Stimulated activated CD4-positive, alpha-beta T cell treated with anti-CD3 and anti-CD28 coated beads, Interleukin-1b, Interleukin-23, amount 100 ng/mL, for 48 hours (primary cell): Measurements from ENCODE around the gene NRF1.

Experiments used
- DNase-seq: peaks from one replicate; pipeline ENCODE4 v3.0.0-alpha.2; 2020

The NRF1 gene

GRCh38 chr7:129772646-129773280 is 161.2 kb downstream of the NRF1 start:
- DNase-seq: no peak

- DNase-seq: no peak
Observed at GRCh38 chr7:129773328-129773731, 161.8 kb downstream of the NRF1 start.

DNA sequence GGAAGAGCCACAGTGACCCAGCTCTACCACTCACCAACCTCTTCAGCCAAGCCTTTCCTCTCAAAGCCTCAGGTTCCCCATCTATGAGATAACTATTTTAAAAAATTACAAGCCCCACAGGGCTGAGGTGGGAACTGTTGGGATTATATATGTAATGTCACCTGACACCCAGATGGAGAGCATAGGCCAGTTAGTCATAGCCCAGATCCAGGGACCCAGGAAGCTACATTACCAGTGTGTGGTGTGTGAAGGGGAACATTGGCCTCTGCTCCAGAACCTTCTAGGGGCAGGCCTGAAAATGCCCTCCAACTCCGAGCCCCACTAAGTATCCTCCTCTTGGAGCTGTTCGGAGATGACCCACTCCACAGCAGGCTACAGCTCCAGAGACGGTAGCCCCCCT is 162.4 kb downstream of the NRF1 start:
- no peak for DNase-seq

DNA sequence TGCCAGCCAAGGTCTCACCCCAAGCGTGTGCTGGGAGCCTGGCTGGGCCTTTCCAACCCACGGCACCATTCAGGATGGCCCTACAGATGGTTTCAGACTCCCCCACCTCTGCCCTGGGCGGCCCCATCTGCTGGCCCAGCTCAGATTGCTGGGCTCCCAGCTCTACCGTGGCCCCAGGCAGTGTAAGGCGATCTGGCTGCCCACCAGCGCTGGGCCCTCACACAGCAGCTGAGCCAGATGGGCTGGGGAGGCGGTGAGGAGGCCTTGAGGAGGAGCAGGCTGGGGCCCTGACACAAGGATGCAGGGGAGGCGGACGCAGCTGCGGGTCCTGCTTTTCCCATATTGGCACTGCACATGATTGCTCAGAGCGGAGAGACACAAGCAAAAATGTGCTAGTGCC is 162.8 kb downstream of the NRF1 start:
- DNase-seq: no peak

GRCh38 chr7:129774871-129775694 is 163.6 kb downstream of the NRF1 start:
- DNase-seq: no peak

- no peak for DNase-seq
Observed at GRCh38 chr7:129775695-129776361, 164.3 kb downstream of the NRF1 start.

DNA sequence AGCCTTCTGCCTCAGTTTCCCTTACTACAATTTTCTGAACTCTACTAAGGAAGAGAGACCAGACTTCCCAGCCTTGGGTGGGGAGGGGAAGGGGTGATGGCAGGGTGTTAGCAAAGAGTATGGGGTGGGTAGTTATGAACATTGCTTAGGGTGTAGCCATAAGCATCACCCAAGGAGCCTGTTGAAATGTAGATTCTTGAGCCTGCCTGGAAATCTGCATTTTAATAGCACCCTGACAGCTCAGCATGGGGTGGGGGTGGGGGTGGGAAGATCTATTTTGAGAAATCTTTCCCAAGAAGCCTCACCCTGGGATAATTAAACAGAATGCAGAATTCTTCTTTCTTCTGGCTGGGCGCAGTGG is 164.8 kb downstream of the NRF1 start:
- DNase-seq: no peak

DNA sequence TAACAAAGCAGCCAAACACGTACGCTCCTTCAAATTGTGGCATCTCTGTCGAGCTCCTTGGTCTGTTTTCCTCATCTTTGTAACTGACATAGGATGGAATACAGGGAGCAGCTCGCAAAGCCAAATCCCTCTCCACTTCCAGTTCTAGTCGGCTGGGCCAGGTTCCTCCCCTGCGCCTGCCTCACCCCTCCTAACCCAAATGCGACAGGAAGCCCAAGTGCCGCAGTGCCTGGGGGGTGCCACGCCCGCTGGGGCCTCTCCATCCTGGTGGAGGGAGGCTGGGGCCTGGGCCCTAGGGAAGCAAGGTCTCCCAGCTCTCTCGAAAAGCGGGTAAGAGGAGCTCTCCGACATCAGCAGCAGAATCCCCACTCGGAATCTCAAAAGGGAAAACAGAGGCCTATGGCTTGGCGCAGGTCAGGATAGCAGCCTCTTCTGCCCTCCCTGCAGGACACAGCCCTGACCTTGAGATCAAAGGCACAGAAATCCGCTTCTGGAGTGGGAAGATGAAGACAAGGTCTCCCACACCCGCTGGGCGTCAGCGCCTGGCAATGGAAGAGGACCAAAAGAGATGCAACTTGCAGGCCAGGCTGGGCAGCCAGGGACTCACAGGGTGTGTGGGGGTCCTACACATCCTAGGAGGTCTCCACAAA is 165.8 kb downstream of the NRF1 start:
- no peak for DNase-seq

DNA sequence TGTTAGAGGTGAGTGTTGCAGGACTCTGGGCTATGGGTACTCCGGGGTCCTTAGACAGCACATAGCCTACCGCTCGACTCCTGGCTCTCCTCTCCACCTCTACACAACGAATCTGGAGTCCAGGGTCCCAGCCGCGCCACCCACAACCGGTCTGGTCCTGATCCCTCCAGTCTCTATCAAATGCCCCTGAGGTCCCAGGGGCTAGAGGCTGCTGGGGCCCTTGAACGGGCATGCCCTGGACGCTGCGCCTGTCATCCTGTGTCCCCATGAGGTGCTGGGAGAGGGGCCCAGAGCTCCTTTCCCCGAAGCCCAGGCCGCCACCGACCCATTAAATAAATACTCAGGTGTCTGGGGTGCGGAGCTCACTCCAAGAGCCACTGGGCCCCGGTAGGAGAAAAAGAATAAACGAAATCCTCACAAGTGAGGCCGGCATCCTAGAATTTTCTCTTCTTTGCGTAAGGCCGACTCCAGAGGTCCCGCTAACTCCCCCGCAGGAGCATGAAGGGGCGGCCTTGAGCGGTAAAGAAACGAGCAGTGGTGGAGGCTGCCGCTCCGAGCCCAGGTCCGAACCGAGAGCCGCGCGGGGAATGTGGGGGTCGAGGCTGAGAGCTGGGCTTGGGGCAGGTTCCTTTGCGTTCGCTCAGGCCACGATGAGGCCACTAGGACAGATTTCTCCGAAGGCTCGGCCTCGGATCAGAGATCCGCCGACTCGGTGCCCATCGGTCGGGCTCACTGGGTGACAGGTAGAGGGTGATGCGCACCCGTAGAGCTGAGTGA is 166.7 kb downstream of the NRF1 start:
- DNase-seq: no peak

DNA sequence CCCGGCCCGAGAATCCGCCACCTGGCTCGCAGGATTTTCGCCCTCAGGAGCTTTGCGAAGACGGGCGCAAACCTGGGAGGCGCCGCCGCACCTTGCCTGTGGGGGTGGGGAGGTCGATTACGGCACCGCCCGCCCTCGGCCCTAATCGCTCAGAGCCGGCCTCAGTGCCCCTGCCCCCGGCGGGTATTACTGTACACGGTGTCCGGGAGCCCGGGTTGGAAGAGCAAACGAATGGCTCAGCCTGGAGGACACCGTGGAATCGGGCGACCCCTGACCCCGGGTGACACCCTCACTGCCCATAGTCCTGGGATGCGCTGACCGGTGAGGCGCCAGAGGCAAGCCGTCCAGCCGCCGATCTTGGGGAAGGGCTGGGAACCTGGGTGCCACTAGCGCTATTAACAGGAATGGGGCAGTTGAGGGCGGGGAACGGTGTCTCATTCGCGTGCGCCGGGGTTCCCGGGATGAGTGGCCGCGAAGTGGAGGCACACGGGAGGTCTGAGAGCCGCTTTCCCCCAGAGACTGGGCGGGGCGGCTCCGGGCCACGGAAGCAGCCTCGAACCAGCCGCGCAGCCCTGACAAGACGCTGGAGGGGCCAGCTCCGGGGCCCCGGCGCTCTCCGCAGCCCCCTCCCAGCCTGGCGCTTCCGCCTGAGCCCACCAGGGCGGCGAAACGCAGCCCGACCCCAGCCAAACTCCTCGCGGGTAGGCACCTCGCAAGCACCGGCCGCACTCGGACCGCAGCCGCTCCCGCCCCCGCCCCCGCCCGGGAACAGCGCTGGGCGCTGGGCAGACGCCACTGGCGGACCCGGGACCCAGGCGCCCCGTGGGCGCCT is 167.5 kb downstream of the NRF1 start:
- DNase-seq: peak; percentile 20

GRCh38 chr7:129779602-129780256 is 168.2 kb downstream of the NRF1 start:
- DNase-seq: peak; percentile 14

DNA sequence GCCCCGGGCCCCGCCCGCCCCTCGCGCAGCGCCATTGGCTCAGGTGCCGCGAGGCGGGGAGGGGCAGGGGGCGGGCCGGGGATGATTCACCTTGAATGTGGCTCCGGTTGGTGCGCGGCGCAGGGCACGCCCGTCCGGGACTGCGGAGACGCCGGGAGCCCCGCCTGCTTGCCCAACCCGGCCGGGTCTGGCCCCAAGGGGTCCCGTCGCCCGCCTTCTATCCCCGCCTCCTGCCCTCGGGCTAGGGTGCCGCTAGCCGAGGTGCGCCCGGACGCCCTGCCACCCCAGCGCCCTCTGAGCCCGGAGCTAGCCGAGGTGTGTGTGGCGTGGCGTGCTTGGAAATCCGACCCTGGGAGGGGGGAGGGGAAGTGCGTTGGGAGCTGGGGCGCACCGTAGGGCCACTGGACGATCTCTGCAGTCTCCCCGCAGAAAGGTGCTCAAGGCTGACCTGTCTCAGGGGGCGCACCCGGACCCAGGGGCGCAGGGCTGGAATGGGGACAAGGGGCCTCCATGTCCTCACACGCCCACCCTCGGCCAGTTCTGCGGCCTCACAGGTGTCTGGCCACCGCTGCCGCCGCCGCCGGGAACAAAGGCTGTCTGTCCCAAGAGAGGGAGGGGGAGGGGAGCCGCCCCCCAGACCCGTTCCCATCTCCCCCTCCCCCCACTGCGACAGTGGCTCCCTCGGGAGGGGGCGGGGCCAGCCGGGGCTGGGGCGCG is 168.9 kb downstream of the NRF1 start:
- peak; percentile 80 for DNase-seq

GRCh38 chr7:129780974-129781927 is 169.7 kb downstream of the NRF1 start:
- no peak for DNase-seq

- DNase-seq: no peak
Observed at GRCh38 chr7:129781928-129782817, 170.7 kb downstream of the NRF1 start.

- no peak for DNase-seq
Observed at GRCh38 chr7:129782818-129783583, 171.5 kb downstream of the NRF1 start.

GRCh38 chr7:129783584-129783919 is 172.0 kb downstream of the NRF1 start:
- no peak for DNase-seq

GRCh38 chr7:129784437-129784782 is 172.9 kb downstream of the NRF1 start:
- no peak for DNase-seq
